Measurements from ENCODE around the gene ANKRD35. TPM values are rescaled to one million over a fixed set of nuclear protein-coding genes. Genes with fewer than 3 reads are reported as not detected.
"Not testable (repeated sequence)": the region's sequence is repeated elsewhere in the genome, so short reads cannot be mapped to it uniquely, and the experiment has no call there.

ANKRD35 gene
- total and polyA plus RNA-seq, 2 experiments from 2014 or later: 3.6 to 5.6 TPM

DNA sequence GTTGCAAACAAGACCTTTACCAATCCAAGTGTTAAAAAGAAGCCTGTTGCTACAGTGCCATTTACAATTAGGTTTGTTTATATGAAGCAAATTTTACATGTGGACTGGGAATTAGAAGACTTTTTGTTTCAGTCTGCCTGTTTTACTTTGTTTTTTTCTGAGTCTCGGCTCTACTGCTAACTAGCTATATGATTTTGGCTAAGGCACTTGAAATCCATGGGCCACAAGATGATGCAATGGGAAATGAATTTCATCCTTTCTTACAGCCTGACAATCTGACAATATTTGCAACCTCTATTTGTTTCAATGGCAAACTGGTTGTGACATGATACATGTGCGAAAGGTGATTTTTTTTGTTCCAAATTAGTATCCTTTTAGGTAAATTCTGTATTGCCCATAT is 36.6 kb upstream of the ANKRD35 start:
- ATAC-seq (no peak), DNase-seq (ENCODE audit: low spot score) (no peak)
- Mint-ChIP-seq H3K9me3 (no peaks in the 10 kb centered on the region), H3K27me3 (ENCODE audit: insufficient read depth, low read depth, poor library complexity) (peaks cover 16% of the 10 kb centered on the region), H3K4me1 (peaks cover 18% of the 10 kb centered on the region), H3K27ac (no peak overlapping the region), H3K36me3 (ENCODE audit: low read depth) (peaks cover 18% of the 10 kb centered on the region), H3K4me3 (no peak overlapping the region)
- no peaks in the 10 kb centered on the region for H3K9me2 ChIP-seq (ENCODE audit: insufficient read depth)
- H3K4me3 ChIP-seq: no peak overlapping the region
- H3K27me3 ChIP-seq (ENCODE audit: insufficient read depth): peaks cover 8% of the 10 kb centered on the region; the same call in 1 of the 2 replicates
- no peak for TF ChIP-seq NANOG (IDR thresholded peaks at IDR 0.05; ENCODE audit: borderline replicate concordance)
- TF ChIP-seq, protein P1, sequence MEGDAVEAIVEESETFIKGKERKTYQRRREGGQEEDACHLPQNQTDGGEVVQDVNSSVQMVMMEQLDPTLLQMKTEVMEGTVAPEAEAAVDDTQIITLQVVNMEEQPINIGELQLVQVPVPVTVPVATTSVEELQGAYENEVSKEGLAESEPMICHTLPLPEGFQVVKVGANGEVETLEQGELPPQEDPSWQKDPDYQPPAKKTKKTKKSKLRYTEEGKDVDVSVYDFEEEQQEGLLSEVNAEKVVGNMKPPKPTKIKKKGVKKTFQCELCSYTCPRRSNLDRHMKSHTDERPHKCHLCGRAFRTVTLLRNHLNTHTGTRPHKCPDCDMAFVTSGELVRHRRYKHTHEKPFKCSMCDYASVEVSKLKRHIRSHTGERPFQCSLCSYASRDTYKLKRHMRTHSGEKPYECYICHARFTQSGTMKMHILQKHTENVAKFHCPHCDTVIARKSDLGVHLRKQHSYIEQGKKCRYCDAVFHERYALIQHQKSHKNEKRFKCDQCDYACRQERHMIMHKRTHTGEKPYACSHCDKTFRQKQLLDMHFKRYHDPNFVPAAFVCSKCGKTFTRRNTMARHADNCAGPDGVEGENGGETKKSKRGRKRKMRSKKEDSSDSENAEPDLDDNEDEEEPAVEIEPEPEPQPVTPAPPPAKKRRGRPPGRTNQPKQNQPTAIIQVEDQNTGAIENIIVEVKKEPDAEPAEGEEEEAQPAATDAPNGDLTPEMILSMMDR (conservative IDR thresholded peaks at IDR 0.05; ENCODE audit: low read depth in 2 of 2): no peak
- H3K4me2 ChIP-seq: no peak overlapping the region
- H3K4me1 ChIP-seq (ENCODE audit: insufficient read depth): peaks cover 6% of the 10 kb centered on the region; the same call in 1 of the 2 replicates
- H4K20me1 ChIP-seq (replicated peaks; ENCODE audit: insufficient read depth): no peaks in the 10 kb centered on the region; the same call in 1 of the 2 replicates
- H3K36me3 ChIP-seq (ENCODE audit: insufficient read depth): peaks cover 19% of the 10 kb centered on the region
- H3K27ac ChIP-seq (ENCODE audit: low read depth): no peak overlapping the region
- H2AFZ ChIP-seq: no peak overlapping the region
- H3K79me2 ChIP-seq (replicated peaks; ENCODE audit: insufficient read depth): peaks cover 12% of the 10 kb centered on the region
- peaks cover 5% of the 10 kb centered on the region; the same call in 1 of the 2 replicates for H3F3A ChIP-seq (replicated peaks; ENCODE audit: low read depth)

DNA sequence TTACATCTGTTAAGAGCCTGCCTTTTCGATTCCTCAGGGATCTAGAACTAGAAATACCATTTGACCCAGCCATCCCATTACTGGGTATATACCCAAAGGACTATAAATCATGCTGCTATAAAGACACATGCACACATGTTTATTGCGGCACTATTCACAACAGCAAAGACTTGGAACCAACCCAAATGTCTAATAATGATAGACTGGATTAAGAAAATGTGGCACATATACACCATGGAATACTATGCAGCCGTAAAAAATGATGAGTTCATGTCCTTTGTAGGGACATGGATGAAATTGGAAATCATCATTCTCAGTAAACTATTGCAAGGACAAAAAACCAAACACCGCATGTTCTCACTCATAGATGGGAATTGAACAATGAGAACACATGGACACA is 34.6 kb upstream of the ANKRD35 start:
- Histone ChIP-seq H3K4me2 (peak overlapping the region; percentile 99), H3K4me3 (peak overlapping the region; percentile 84), H3K36me3 (ENCODE audit: insufficient read depth) (peaks cover 10% of the 10 kb centered on the region; the same call in 1 of the 2 replicates)
- not testable (repeated sequence) for H3K9me3 Mint-ChIP-seq; H4K20me1 ChIP-seq (replicated peaks; ENCODE audit: insufficient read depth); H3K27ac ChIP-seq (ENCODE audit: low read depth); H3K27me3 ChIP-seq (ENCODE audit: insufficient read depth); DNase-seq (ENCODE audit: low spot score); H3K79me2 ChIP-seq (replicated peaks; ENCODE audit: insufficient read depth); H3K27ac Mint-ChIP-seq; H3K4me1 ChIP-seq (ENCODE audit: insufficient read depth); H3K9me2 ChIP-seq (ENCODE audit: insufficient read depth); ATAC-seq; H2AFZ ChIP-seq; H3F3A ChIP-seq (replicated peaks; ENCODE audit: low read depth)
- H3K36me3 Mint-ChIP-seq (ENCODE audit: low read depth): peaks cover 18% of the 10 kb centered on the region
- peak overlapping the region; percentile 92 for H3K4me3 Mint-ChIP-seq
- peaks cover 20% of the 10 kb centered on the region for H3K27me3 Mint-ChIP-seq (ENCODE audit: insufficient read depth, low read depth, poor library complexity)
- H3K4me1 Mint-ChIP-seq: peaks cover 12% of the 10 kb centered on the region; the same call in 2 of the 3 replicates

DNA sequence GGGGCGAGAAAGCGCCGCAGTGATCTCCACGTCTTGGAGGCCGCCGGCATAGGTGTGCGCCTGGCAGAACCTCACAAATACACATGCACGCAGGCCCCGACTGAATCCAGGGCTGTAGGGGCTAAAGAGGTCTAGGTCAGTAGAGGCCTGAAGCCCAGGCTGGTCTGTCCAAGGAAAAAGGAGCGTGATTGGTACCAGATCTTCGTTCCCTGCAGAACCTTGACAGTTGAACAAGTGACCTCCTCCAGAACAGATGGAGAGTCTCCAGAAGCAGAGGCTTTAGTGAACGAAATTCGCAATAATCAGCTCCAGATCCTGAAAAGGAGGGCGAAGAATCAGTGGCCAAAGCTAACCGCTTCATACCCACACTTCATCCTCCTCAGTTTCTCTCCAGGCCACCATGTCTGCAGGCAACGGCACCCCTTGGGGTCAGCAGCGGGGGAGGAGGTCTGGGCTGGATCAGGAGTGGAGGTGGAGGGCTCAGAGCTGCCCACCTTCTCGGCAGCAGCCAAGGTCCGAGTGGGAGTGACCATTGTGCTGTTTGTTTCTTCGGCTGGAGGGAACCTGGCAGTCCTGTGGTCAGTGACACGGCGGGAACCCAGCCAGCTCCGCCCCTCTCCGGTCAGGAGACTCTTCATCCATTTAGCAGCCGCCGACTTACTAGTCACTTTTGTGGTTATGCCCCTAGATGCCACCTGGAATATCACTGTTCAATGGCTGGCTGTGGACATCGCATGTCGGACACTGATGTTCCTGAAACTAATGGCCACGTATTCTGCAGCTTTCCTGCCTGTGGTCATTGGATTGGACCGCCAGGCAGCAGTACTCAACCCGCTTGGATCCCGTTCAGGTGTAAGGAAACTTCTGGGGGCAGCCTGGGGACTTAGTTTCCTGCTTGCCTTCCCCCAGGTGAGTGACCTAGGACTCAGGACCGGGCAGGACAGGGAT is 33.6 kb upstream of the ANKRD35 start:
- DNase-seq (ENCODE audit: low spot score): peak; percentile 60
- H3K4me3 Mint-ChIP-seq: peak overlapping the region; percentile 92
- H2AFZ ChIP-seq: peak overlapping the region; percentile 99

More for the DNA sequence above, 33.6 kb upstream of the ANKRD35 start:
- Histone ChIP-seq H4K20me1 (replicated peaks; ENCODE audit: insufficient read depth) (no peaks in the 10 kb centered on the region; the same call in 1 of the 2 replicates), H3K27ac (ENCODE audit: low read depth) (no peak overlapping the region), H3K79me2 (replicated peaks; ENCODE audit: insufficient read depth) (no peaks in the 10 kb centered on the region), H3K27me3 (ENCODE audit: insufficient read depth) (peaks cover 8% of the 10 kb centered on the region; the same call in 1 of the 2 replicates), H3K36me3 (ENCODE audit: insufficient read depth) (peaks cover 10% of the 10 kb centered on the region; the same call in 1 of the 2 replicates), H3K9me2 (ENCODE audit: insufficient read depth) (no peaks in the 10 kb centered on the region), H3K4me1 (ENCODE audit: insufficient read depth) (peaks cover 6% of the 10 kb centered on the region; the same call in 1 of the 2 replicates), H3F3A (replicated peaks; ENCODE audit: low read depth) (no peaks in the 10 kb centered on the region; the same call in 1 of the 2 replicates), H3K4me2 (peak overlapping the region; percentile 99), H3K4me3 (peak overlapping the region; percentile 84)
- peaks cover 12% of the 10 kb centered on the region; the same call in 2 of the 3 replicates for H3K4me1 Mint-ChIP-seq
- ATAC-seq: peak; percentile 87
- TF ChIP-seq CREB1 (CRISPR knock-in tag; IDR thresholded peaks at IDR 0.05; ENCODE audit: low read depth): 0 out of 2 replicates have a peak, but pooled peaks have one; percentile 2
- TF ChIP-seq ETS1 (IDR thresholded peaks at IDR 0.05): no peak
- 0 out of 2 replicates have a peak, but pooled peaks have one; percentile 26 for TF ChIP-seq POLR2AphosphoS5 (IDR thresholded peaks at IDR 0.05; ENCODE audit: low read depth)
- peak overlapping the region; percentile 72 for H3K27ac Mint-ChIP-seq
- peaks cover 20% of the 10 kb centered on the region for H3K27me3 Mint-ChIP-seq (ENCODE audit: insufficient read depth, low read depth, poor library complexity)
- H3K36me3 Mint-ChIP-seq (ENCODE audit: low read depth): peaks cover 18% of the 10 kb centered on the region
- H3K9me3 Mint-ChIP-seq: no peaks in the 10 kb centered on the region
